NCI-H1694 (cell line): ENCODE measurements around the gene USF2.

Experiments used
- DNase-seq: peaks from one replicate; lab custom pipeline; 2025; lab: John Stamatoyannopoulos, UW

USF2 gene

GRCh38 chr19:35265900-35266519 is 2.8 kb upstream of the USF2 start:
- no peak for DNase-seq

DNA sequence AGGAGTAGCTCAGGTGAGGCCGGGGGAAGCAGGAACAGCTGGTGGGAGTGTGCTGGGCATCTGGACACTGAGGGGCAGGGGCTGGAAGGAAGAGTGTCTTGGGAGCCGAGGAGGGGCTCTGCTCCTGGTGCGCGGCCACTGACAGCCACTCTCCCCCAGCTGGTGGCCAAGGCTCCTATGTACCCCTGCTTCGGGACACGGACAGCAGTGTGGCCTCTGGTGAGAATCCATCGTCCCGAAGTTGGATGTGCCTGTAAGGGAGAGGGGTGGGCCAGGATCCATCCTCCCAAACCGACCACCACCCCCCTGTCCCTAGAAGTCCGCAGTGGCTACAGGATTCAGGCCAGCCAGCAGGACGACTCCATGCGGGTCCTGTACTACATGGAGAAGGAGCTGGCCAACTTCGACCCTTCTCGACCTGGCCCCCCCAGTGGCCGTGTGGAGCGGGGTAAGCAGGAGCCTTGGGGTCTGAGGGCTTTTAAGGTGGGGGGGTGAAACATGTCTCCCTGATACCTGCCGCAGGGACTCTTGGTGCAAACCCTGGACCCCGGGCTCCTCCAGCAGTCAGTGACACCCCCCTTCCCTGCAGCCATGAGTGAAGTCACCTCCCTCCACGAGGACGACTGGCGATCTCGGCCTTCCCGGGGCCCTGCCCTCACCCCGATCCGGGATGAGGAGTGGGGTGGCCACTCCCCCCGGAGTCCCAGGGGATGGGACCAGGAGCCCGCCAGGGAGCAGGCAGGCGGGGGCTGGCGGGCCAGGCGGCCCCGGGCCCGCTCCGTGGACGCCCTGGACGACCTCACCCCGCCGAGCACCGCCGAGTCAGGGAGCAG is 2.0 kb upstream of the USF2 start:
- DNase-seq, result no peak

DNA sequence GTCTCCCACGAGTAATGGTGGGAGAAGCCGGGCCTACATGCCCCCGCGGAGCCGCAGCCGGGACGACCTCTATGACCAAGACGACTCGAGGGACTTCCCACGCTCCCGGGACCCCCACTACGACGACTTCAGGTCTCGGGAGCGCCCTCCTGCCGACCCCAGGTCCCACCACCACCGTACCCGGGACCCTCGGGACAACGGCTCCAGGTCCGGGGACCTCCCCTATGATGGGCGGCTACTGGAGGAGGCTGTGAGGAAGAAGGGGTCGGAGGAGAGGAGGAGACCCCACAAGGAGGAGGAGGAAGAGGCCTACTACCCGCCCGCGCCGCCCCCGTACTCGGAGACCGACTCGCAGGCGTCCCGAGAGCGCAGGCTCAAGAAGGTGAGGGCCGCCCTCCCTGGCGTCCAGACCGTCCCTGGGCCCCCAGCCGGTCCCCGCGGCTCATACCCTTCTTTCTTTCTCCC is 1.4 kb upstream of the USF2 start:
- no peak for DNase-seq

- no peak for DNase-seq
Measured at GRCh38 chr19:35267818-35268535, 785 bp upstream of the USF2 start.

- no peak for DNase-seq
Measured at GRCh38 chr19:35269438-35270117, 816 bp downstream of the USF2 start.

DNA sequence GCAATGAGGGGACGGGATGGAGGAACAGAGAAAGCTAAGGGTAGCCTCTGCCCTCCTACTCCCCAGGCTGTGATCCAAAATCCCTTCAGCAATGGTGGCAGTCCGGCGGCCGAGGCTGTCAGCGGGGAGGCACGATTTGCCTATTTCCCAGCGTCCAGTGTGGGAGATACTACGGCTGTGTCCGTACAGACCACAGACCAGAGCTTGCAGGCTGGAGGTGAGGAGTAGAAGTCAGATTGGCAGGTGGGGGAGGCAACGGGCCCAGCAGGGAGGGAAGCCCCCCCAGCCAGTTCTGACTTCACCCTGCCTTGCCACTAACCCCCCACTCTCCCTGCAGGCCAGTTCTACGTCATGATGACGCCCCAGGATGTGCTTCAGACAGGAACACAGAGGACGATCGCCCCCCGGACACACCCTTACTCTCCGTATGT is 1.6 kb downstream of the USF2 start:
- no peak for DNase-seq

GRCh38 chr19:35271546-35271945 is 2.8 kb downstream of the USF2 start:
- DNase-seq, result no peak

GRCh38 chr19:35272122-35272719 is 3.5 kb downstream of the USF2 start:
- no peak for DNase-seq

- no peak for DNase-seq
Measured at GRCh38 chr19:35272954-35273649, 4.3 kb downstream of the USF2 start.

DNA sequence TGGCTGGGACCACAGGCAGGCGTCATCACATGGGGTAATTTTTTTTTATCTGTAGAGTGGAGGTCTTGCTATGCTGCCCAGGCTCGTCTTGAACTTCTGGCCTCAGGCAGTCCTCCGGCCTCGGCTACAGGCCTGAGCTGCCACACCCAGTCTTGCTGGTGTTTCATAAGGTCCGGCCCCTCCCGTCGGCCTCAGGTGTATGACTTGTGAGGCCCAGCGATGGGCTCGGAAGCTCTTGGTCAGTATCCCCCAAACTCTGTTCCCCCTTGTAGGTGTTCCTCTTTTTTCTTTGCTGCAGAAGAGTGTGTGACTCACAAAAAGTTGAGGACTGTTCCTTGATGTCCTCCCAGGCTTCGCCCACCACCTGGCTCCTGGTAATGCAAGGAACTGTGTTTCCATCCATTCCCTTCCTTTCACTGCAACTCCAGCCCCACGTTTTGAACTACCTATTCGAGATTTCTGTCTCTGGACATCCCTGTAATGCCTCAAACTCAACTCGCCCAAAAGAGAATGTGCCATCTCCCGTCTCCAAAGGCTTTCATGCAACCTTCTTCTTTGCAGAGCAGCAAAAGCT is 5.0 kb downstream of the USF2 start:
- no peak for DNase-seq

GRCh38 chr19:35274323-35274722 is 5.6 kb downstream of the USF2 start:
- no peak for DNase-seq

GRCh38 chr19:35276706-35277281 is 8.0 kb downstream of the USF2 start:
- no peak for DNase-seq

GRCh38 chr19:35278578-35279284 is 10.0 kb downstream of the USF2 start:
- no peak for DNase-seq

DNA sequence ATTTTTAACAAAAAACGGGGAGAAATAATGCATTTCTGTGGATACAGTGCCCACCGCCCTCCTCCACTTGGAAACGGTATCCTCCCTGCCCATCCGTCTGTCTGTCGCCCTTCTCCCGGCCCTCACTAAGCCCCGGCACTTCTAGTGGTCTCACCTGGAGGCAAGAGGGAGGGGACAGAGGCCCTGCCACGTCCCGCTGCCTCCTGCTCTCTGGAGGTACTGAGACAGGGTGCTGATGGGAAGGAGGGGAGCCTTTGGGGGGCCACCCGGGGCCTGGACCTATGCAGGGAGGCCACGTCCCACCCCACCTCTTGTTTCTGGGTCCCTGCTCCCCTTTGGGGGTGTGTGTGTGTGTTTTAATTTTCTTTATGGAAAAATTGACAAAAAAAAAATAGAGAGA is 10.6 kb downstream of the USF2 start:
- no peak for DNase-seq

DNA sequence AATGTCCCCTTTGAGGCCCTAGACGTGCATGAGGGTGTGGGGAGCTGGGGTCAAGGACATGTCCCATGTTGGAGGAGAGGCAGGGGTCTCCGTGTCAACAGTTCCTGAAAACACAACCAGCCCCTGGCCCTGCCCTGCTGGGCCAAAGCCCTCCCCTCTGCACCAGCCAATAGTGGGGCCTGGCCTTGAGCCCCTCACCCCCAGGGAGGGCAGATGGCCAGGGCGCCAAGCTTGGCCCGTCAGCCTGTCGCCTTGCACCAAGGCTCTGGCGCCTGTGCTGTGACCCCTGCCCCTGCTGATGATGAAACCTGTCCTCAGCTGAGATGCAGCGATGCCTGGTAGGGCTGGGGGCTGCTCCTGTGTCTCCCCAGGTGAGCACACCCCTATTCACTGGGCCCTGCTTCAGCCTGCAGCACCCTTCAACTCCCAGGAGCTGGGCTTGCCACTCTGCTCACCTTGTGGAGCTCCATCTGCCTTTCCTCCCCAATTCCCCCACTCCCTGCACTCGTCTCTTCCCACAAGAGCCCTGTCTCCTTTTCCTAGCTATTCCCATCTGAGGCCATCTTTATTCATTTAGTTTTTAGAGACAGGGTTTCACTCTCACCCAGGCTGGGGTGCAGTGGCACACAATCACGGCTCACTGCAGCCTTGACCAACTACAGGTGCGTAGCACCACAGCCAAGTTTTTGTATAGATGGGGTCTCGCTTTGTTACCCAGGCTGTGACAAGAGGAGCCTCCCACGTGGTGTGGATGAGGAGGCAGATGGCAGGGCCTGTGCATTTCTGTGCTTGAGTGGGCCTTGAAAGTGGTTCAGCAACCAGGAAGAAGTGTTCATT is 11.4 kb downstream of the USF2 start:
- DNase-seq, result no peak

- DNase-seq, result no peak
Measured at GRCh38 chr19:35281303-35281702, 12.5 kb downstream of the USF2 start.

DNA sequence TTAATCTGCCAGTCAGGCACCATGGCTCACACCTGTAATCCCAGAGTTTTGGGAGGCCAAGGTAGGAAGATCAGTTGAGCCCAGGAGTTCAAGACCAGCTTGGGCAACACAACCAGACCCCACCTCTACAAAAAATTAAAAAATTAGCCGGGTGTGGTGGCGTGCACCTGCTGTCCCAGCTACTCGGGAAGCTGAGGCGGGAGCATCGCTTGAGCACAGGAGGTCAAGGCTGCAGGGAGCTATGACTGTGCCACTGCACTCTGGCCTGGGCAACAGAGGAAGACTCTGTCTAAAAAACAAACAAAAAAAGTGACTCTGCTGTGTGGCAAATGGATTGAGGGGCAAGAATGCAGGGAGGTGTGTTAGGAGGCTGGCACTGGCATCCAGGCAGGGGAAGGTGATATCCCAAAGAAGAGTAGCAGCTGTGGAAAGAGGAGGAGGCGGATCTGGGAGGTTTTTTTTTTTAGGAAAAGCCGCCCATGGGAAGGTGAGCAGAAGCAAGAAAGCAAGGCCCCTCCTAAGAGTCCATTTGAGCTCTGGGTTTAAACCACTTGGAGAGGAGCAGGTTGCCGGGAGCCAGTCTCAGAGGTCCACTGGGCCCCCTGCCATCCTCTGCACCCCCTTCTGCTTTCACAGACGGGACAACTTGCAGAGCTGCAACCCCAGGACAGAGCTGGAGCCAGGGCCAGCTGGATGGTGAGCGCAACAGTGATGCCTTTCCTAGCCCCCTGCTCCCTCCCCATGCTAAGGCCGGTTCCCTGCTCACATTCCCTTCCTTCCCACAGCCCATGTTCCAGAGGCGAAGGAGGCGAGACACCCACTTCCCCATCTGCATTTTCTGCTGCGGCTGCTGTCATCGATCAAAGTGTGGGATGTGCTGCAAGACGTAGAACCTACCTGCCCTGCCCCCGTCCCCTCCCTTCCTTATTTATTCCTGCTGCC is 15.7 kb downstream of the USF2 start:
- no peak for DNase-seq

DNA sequence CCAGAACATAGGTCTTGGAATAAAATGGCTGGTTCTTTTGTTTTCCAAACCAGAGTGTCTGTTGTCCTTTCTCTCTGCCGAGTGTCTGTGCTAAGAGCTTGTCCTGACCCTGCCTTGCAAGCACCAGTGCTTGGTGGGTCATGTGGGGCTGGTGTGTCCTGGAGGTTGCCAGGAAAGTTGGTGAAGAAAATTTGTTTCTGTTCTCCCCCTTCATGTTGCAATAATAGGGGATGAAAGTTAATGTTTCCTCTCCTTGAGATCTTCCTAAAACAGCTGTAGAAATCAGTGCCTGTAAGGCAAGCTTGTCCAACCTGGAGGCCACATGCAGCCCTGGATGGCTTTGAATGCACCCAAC is 16.3 kb downstream of the USF2 start:
- no peak for DNase-seq
